Kidney epithelial cell (primary cell): ENCODE measurements around the gene NR2C1. TPM values are rescaled to one million over a fixed set of nuclear protein-coding genes. Genes with fewer than 3 reads are reported as not detected.

Experiments
- DNase-seq: peaks from one replicate; pipeline ENCODE4 v3.0.0-alpha.2; 2010; ENCODE audit warnings: low read depth
- H3K27me3 ChIP-seq: 2 replicates; pipeline ENCODE4 v1.6.0; 2011; ENCODE audit warnings: low read length; ENCODE audit not compliant: control insufficient read depth, insufficient read depth
- H3K36me3 ChIP-seq: 2 replicates; pipeline ENCODE4 v1.5.1; 2011; ENCODE audit warnings: low read length; ENCODE audit not compliant: control insufficient read depth, insufficient read depth
- H3K4me3 ChIP-seq: 2 replicates; pipeline ENCODE4 v1.5.1; 2011; ENCODE audit warnings: low read depth, mild to moderate bottlenecking, control low read depth, low read length
- CTCF ChIP-seq: IDR thresholded peaks from 2 replicates; pipeline ENCODE4 v1.5.1; 2011; ENCODE audit warnings: mild to moderate bottlenecking, moderate library complexity, low read length, control low read depth, inconsistent platforms; ENCODE audit not compliant: insufficient read depth, poor library complexity, severe bottlenecking
- total RNA-seq: library from RNA; depleted of rRNA; stranded (reverse); fragments of >200 nt; gene quantifications from 2 replicates; pipeline ENCODE4 v1.2.3, GENCODE V29; 2015

NR2C1 gene
- total RNA-seq, 1 donor from 2014 or later, result 38.9 TPM

DNA sequence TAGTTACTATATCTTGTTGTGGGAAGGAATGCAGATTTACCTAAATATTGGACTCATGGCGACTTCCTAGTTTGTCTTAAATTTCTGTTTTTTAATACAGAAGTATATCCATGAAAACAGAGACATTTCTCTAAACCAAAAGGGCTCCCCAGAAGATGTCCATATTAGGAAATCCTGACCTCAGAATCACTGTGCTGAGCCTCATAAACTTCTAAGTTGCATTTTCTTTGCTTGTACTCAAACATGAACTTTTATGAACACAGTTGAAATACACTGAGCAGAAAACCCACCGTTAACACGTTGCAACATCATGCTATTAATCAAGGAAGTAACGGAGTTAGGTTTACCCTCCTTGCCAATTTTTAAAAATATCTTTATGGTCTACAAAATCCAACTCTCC is 42.9 kb upstream of the NR2C1 start:
- no peak overlapping the region for H3K4me3 ChIP-seq
- H3K36me3 ChIP-seq, result peaks cover 3% of the 10 kb centered on the region
- no peaks in the 10 kb centered on the region for H3K27me3 ChIP-seq
- DNase-seq, result no peak
- TF ChIP-seq CTCF, result no peak

DNA sequence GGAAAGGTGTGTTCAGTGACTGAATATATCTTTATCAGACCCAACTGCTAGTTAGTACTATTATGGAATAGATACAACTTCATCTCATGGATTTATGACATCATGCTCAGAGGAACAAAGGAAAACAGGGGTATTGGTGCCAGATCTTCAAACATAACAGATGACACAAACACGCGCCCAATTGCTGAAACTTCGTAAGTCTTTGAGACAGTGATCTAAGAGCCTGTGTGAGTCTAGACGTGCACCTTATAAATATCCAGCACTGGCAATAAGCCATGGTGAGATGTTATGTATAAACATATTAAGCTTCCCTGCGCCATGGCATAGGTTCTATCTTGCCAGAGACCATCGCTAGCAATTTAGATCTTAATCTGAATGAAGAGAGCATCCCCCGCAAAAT is 42.2 kb upstream of the NR2C1 start:
- DNase-seq, result no peak
- Histone ChIP-seq H3K27me3 (no peaks in the 10 kb centered on the region), H3K36me3 (peaks cover 3% of the 10 kb centered on the region), H3K4me3 (no peak overlapping the region)
- TF ChIP-seq CTCF, result no peak

- no peak for DNase-seq
- Histone ChIP-seq H3K27me3 (no peaks in the 10 kb centered on the region), H3K4me3 (no peak overlapping the region), H3K36me3 (peaks cover 3% of the 10 kb centered on the region)
- no peak for TF ChIP-seq CTCF
Observed at GRCh38 chr12:95114766-95115405, 41.5 kb upstream of the NR2C1 start.

GRCh38 chr12:95107362-95107761 is 33.9 kb upstream of the NR2C1 start:
- Histone ChIP-seq H3K27me3 (no peaks in the 10 kb centered on the region), H3K4me3 (no peak overlapping the region), H3K36me3 (no peaks in the 10 kb centered on the region)
- no peak for DNase-seq
- TF ChIP-seq CTCF, result no peak

GRCh38 chr12:95105540-95105939 is 32.1 kb upstream of the NR2C1 start:
- DNase-seq, result no peak
- H3K36me3 ChIP-seq, result no peaks in the 10 kb centered on the region

More at GRCh38 chr12:95105540-95105939, 32.1 kb upstream of the NR2C1 start:
- Histone ChIP-seq H3K4me3 (no peak overlapping the region), H3K27me3 (no peaks in the 10 kb centered on the region)
- no peak for TF ChIP-seq CTCF
